ENCODE data around the gene HMGXB3.
"Not testable (repeated sequence)": the region's sequence is repeated elsewhere in the genome, so short reads cannot be mapped to it uniquely, and the experiment has no call there.

HMGXB3 gene

GRCh38 chr5:150021491-150022157 is 21.1 kb downstream of the HMGXB3 start:
- no peak for DNase-seq

GRCh38 chr5:150022158-150022531 is 21.6 kb downstream of the HMGXB3 start:
- DNase-seq, result peak in 3 of 4 experiments; percentile 9 to 32 (median 26)

GRCh38 chr5:150022681-150023080 is 22.1 kb downstream of the HMGXB3 start:
- DNase-seq, result no peak

GRCh38 chr5:150023136-150023535 is 22.6 kb downstream of the HMGXB3 start:
- DNase-seq, result peak in 2 of 4 experiments; percentile 19 to 32

- DNase-seq, result peak in 3 of 4 experiments; percentile 16 to 31 (median 20)
Observed at GRCh38 chr5:150024346-150024984, 23.9 kb downstream of the HMGXB3 start.

GRCh38 chr5:150026682-150027172 is 26.2 kb downstream of the HMGXB3 start:
- DNase-seq, result no peak

GRCh38 chr5:150028047-150028446 is 27.5 kb downstream of the HMGXB3 start:
- not testable (repeated sequence) for DNase-seq

- no peak for DNase-seq
Observed at GRCh38 chr5:150033334-150033733, 32.8 kb downstream of the HMGXB3 start.

- DNase-seq, result no peak
Observed at GRCh38 chr5:150034662-150035061, 34.1 kb downstream of the HMGXB3 start.

GRCh38 chr5:150035139-150035895 is 34.8 kb downstream of the HMGXB3 start:
- peak in 3 of 4 experiments; percentile 43 to 60 (median 56) for DNase-seq

- DNase-seq, result no peak
Observed at GRCh38 chr5:150036513-150036912, 36.0 kb downstream of the HMGXB3 start.

- DNase-seq, result no peak
Observed at GRCh38 chr5:150038547-150038946, 38.0 kb downstream of the HMGXB3 start.

GRCh38 chr5:150042459-150042858 is 41.9 kb downstream of the HMGXB3 start:
- DNase-seq, result no peak

- peak in 2 of 4 experiments; percentile 28 for DNase-seq
Observed at GRCh38 chr5:150043657-150044328, 43.3 kb downstream of the HMGXB3 start.

GRCh38 chr5:150044329-150044681 is 43.8 kb downstream of the HMGXB3 start:
- peak in 1 of 4 experiments; percentile 9 for DNase-seq

GRCh38 chr5:150044712-150045111 is 44.2 kb downstream of the HMGXB3 start:
- no peak for DNase-seq

- no peak for DNase-seq
Observed at GRCh38 chr5:150045549-150045948, 45.0 kb downstream of the HMGXB3 start.

GRCh38 chr5:150046031-150046430 is 45.5 kb downstream of the HMGXB3 start:
- no peak for DNase-seq

GRCh38 chr5:150050172-150050811 is 49.8 kb downstream of the HMGXB3 start:
- peak; percentile 63 to 83 (median 74) for DNase-seq

GRCh38 chr5:150051657-150052195 is 51.2 kb downstream of the HMGXB3 start:
- DNase-seq, result no peak

GRCh38 chr5:150052226-150052955 is 51.9 kb downstream of the HMGXB3 start:
- peak; percentile 53 to 73 (median 66) for DNase-seq

Measured in suppressor macrophage (primary cell).